GM19351 (cell line): ENCODE measurements around the gene CAPN7.

Source experiments
- ATAC-seq: cut with Tn5 transposase; IDR thresholded peaks from one replicate; pipeline ENCODE4 v1.9.1; 2021; ENCODE audit warnings: mild to moderate bottlenecking, moderate library complexity; ENCODE audit not compliant: unreplicated experiment

The CAPN7 gene

GRCh38 chr3:15272426-15273196, 66.6 kb downstream of the CAPN7 start:
- ATAC-seq = no peak

GRCh38 chr3:15273227-15273626, 67.2 kb downstream of the CAPN7 start:
- no peak for ATAC-seq

GRCh38 chr3:15276028-15276724, 70.1 kb downstream of the CAPN7 start:
- no peak for ATAC-seq

- no peak for ATAC-seq
Observed at GRCh38 chr3:15277861-15278500, 71.9 kb downstream of the CAPN7 start.

GRCh38 chr3:15279205-15279604, 73.2 kb downstream of the CAPN7 start:
- ATAC-seq = no peak

- ATAC-seq = no peak
Observed at GRCh38 chr3:15279671-15280402, 73.8 kb downstream of the CAPN7 start.

GRCh38 chr3:15280853-15281532, 74.9 kb downstream of the CAPN7 start:
- ATAC-seq = no peak

- no peak for ATAC-seq
Observed at GRCh38 chr3:15281817-15282216, 75.8 kb downstream of the CAPN7 start.

- peak; percentile 64 for ATAC-seq
Observed at GRCh38 chr3:15283702-15284101, 77.7 kb downstream of the CAPN7 start.

GRCh38 chr3:15284121-15284889, 78.3 kb downstream of the CAPN7 start:
- peak; percentile 27 for ATAC-seq

GRCh38 chr3:15286022-15286421, 80.0 kb downstream of the CAPN7 start:
- no peak for ATAC-seq

- ATAC-seq = no peak
Observed at GRCh38 chr3:15287565-15288330, 81.7 kb downstream of the CAPN7 start.

- ATAC-seq = no peak
Observed at GRCh38 chr3:15288331-15289035, 82.4 kb downstream of the CAPN7 start.

- ATAC-seq = no peak
Observed at GRCh38 chr3:15289661-15290060, 83.6 kb downstream of the CAPN7 start.

GRCh38 chr3:15290736-15291135, 84.7 kb downstream of the CAPN7 start:
- ATAC-seq = no peak

- ATAC-seq = peak; percentile 84
Observed at GRCh38 chr3:15291589-15292541, 85.8 kb downstream of the CAPN7 start.

GRCh38 chr3:15292765-15293522, 86.9 kb downstream of the CAPN7 start:
- no peak for ATAC-seq
